HepG2 (cell line): ENCODE measurements around the gene LRRC43. TPM values are rescaled to one million over a fixed set of nuclear protein-coding genes. Genes with fewer than 3 reads are reported as not detected.

ENCODE experiments used
- ATAC-seq: fragments of 200-7000 bp; cut with Tn5 transposase; 3 replicates; pipeline ENCODE4 v1.9.1; 2020; ENCODE audit warnings: mild to moderate bottlenecking, moderate library complexity
- BruUV-seq: library from RNA; stranded (reverse); fragments of 400-500 nt; replicated peaks from 2 replicates; lab custom pipeline; 2021; lab: Mats Ljungman, UMichigan
- CTCF ChIA-PET: fragments of 300-600 bp; formaldehyde crosslinking; extraction: SDS; loops from one replicate; lab custom pipeline; 2021; ENCODE audit warnings: low total read pairs, inconsistent platforms, low intra/inter-chr PET ratio; lab: Yijun Ruan, JAX
- POLR2A ChIA-PET: fragments of 350-600 bp; sonication (Branson Sonifier 250); formaldehyde crosslinking; loops from one replicate; lab custom pipeline; 2020; ENCODE audit warnings: antibody characterized with exemption, inconsistent platforms; lab: Yijun Ruan, JAX
- DNase-seq: peaks from one replicate; pipeline ENCODE4 v3.0.0-alpha.2; 2015; ENCODE audit warnings: low spot score
- FAIRE-seq: peaks from 3 replicates; lab custom pipeline; 2011; peaks lifted over from hg19 to GRCh38; lab: Jason Lieb, UNC
- H2AFZ ChIP-seq: one replicate; pipeline ENCODE4 v1.6.1; 2011; ENCODE audit warnings: low read length, inconsistent platforms
- H3K27ac ChIP-seq: fragments of 300-600 bp; 3 replicates; pipeline ENCODE4 v1.8.0; 2011; ENCODE audit warnings: mixed run types, mild to moderate bottlenecking, mixed read lengths, low read length, inconsistent platforms; ENCODE audit not compliant: insufficient read depth; ENCODE audit errors: extremely low read length
- H3K27me3 ChIP-seq, 2 experiments: fragments of 200-600 bp in 1 of 2; 2 replicates in 1 of 2; 3 replicates in 1 of 2; pipeline versions ENCODE4 v1.6.0 to v1.8.0; 2011; ENCODE audit warnings: low read length in 2 of 2, mild to moderate bottlenecking in 2 of 2, moderate library complexity in 2 of 2, inconsistent platforms in 1 of 2; ENCODE audit not compliant: insufficient read depth in 2 of 2, control insufficient read depth in 1 of 2
- H3K36me3 ChIP-seq, 2 experiments: fragments of 200-600 bp in 1 of 2; replicated peaks in 1 of 2; 2 replicates in 1 of 2; 3 replicates in 1 of 2; pipeline versions ENCODE4 v1.5.1 to v1.8.0; 2011; ENCODE audit warnings: low read length in 2 of 2, inconsistent platforms in 1 of 2; ENCODE audit not compliant: insufficient read depth in 2 of 2, control insufficient read depth in 1 of 2
- H3K4me1 ChIP-seq: 2 replicates; pipeline ENCODE4 v1.5.1; 2012; ENCODE audit warnings: low read length, inconsistent platforms; ENCODE audit not compliant: insufficient read depth
- H3K4me2 ChIP-seq: 2 replicates; pipeline ENCODE4 v1.6.0; 2011; ENCODE audit warnings: low read depth, low read length, inconsistent platforms
- H3K4me3 ChIP-seq, 3 experiments: fragments of 200-600 bp in 1 of 3; sonication (generic), shearing (Covaris generic) in 1 of 3; replicated peaks in 1 of 3; 2 replicates each; pipeline ENCODE4 v1.5.1; 2011 to 2016; ENCODE audit warnings: low read length in 3 of 3, inconsistent platforms in 2 of 3, low read depth in 2 of 3, mild to moderate bottlenecking in 2 of 3, control low read depth in 1 of 3, mixed read lengths in 1 of 3; ENCODE audit not compliant: insufficient read depth in 1 of 3
- H3K79me2 ChIP-seq: one replicate; pipeline ENCODE4 v1.6.1; 2011; ENCODE audit warnings: low read length, inconsistent platforms; ENCODE audit not compliant: insufficient read depth
- H3K9ac ChIP-seq: 2 replicates; pipeline ENCODE4 v1.6.0; 2011; ENCODE audit warnings: mild to moderate bottlenecking, low read depth, low read length, inconsistent platforms; ENCODE audit not compliant: insufficient read depth
- H3K9me3 ChIP-seq: 2 replicates; pipeline ENCODE4 v1.5.1; 2012; ENCODE audit warnings: mild to moderate bottlenecking, low read length
- H4K20me1 ChIP-seq: 2 replicates; pipeline ENCODE4 v1.6.0; 2011; ENCODE audit warnings: inconsistent platforms, mild to moderate bottlenecking, low read length, moderate library complexity; ENCODE audit not compliant: insufficient read depth
- ARHGAP35 ChIP-seq: sonication (generic); formaldehyde crosslinking; IDR thresholded peaks from 2 replicates; pipeline ENCODE4 v1.9.0; 2022; ENCODE audit warnings: mild to moderate bottlenecking, inconsistent platforms, moderate library complexity, missing genetic modification reagents, borderline replicate concordance
- BRD4 ChIP-seq: sonication (generic); formaldehyde crosslinking; IDR thresholded peaks from 2 replicates; pipeline ENCODE4 v1.4.0; 2020; ENCODE audit warnings: missing genetic modification reagents
- DNMT3B ChIP-seq: conservative IDR thresholded peaks from 2 replicates; pipeline ENCODE4 v1.6.1; 2016; ENCODE audit warnings: missing biosample characterization, control low read depth
- FOXO1 ChIP-seq: sonication (generic); formaldehyde crosslinking; IDR thresholded peaks from 2 replicates; pipeline ENCODE4 v1.4.0; 2020; ENCODE audit warnings: missing genetic modification reagents
- GLI4 ChIP-seq: sonication (generic); formaldehyde crosslinking; IDR thresholded peaks from 2 replicates; pipeline ENCODE4 v1.5.1; 2020; ENCODE audit warnings: missing genetic modification reagents, mild to moderate bottlenecking, moderate library complexity, borderline replicate concordance
- GPN1 ChIP-seq: sonication (generic); formaldehyde crosslinking; IDR thresholded peaks from 2 replicates; pipeline ENCODE4 v1.5.1; 2020; ENCODE audit warnings: missing genetic modification reagents, borderline replicate concordance
- MLX ChIP-seq: IDR thresholded peaks from 2 replicates; pipeline ENCODE4 v1.6.1; 2016
- NFE2 ChIP-seq: sonication (generic); formaldehyde crosslinking; IDR thresholded peaks from 2 replicates; pipeline ENCODE4 v1.4.0; 2020; ENCODE audit warnings: missing genetic modification reagents
- POLR2AphosphoS5 ChIP-seq: IDR thresholded peaks from 2 replicates; pipeline ENCODE4 v1.6.1; 2012; ENCODE audit warnings: low read depth, low read length
- ZFP41 ChIP-seq: sonication (generic); formaldehyde crosslinking; IDR thresholded peaks from 2 replicates; pipeline ENCODE4 v1.4.0; 2020; ENCODE audit warnings: mild to moderate bottlenecking, missing genetic modification reagents, borderline replicate concordance
- ZNF124 ChIP-seq: sonication (generic); formaldehyde crosslinking; IDR thresholded peaks from 2 replicates; pipeline ENCODE4 v1.4.0; 2020; ENCODE audit warnings: missing genetic modification reagents
- ZNF530 ChIP-seq: sonication (generic); formaldehyde crosslinking; IDR thresholded peaks from 2 replicates; pipeline ENCODE4 v1.5.0; 2020; ENCODE audit warnings: low read depth, mild to moderate bottlenecking, missing genetic modification reagents
- ZNF770 ChIP-seq: sonication (generic); formaldehyde crosslinking; IDR thresholded peaks from 2 replicates; pipeline ENCODE4 v1.5.0; 2020; ENCODE audit warnings: mild to moderate bottlenecking, missing genetic modification reagents
- WGBS: methylation state at CpG from one replicate; pipeline ENCODE4 v1.1.6; 2017; ENCODE audit warnings: low lambda C conversion rate; 5-methylcytosine and 5-hydroxymethylcytosine counted together
- in situ Hi-C: cut with HindIII; loops from 2 replicates; pipeline ENCODE4 v1.10.0; 2017; ENCODE audit warnings: low pct_unique_long_range_greater_than_20kb; ENCODE audit not compliant: extremely low pct_ligation_motif_present
- intact Hi-C: fragments of 100-400 bp; cut with micrococcal nuclease; formaldehyde crosslinking; loops from one replicate; pipeline ENCODE4 v1.10.0; 2022; ENCODE audit not compliant: unreplicated experiment
- polyA plus RNA-seq, 8 experiments: library from polyadenylated mRNA; depleted of rRNA in 3 of 8; stranded (reverse) in 7 of 8; unstranded in 1 of 8; fragments of >200 nt; fragmentation: Illumina TruSeq in 4 of 8; extraction: Trizol in 4 of 8; gene quantifications; 2 replicates each; pipeline versions ENCODE4 v1.2.1 to v1.2.3, GENCODE V29; 2011 to 2016; ENCODE audit warnings: low read depth in 4 of 8, missing spikeins in 1 of 8, mixed read lengths in 1 of 8; ENCODE audit not compliant: insufficient read depth in 1 of 8
- total RNA-seq, 5 experiments: library from RNA; depleted of rRNA; stranded (reverse); fragments of >200 nt; fragmentation: Illumina TruSeq; extraction: Trizol; gene quantifications; 2 replicates each; pipeline ENCODE4 v1.2.3, GENCODE V29; 2016; ENCODE audit warnings: low read depth in 1 of 5
- TF ChIP-seq, protein P1 (sequence below): sonication (generic); formaldehyde crosslinking; IDR thresholded peaks from 2 replicates; pipeline ENCODE4 v1.8.1; 2023; ENCODE audit warnings: mild to moderate bottlenecking, missing genetic modification reagents
- TF ChIP-seq, protein P2 (sequence below): sonication (generic); formaldehyde crosslinking; IDR thresholded peaks from 2 replicates; pipeline ENCODE4 v1.9.0; 2021; ENCODE audit warnings: missing genetic modification reagents, borderline replicate concordance

The LRRC43 gene
- total and polyA plus RNA-seq, 2 of the 13 experiments (the other 11 are each of a cell fraction or from before 2014, with no cell fraction given), result not detected

DNA sequence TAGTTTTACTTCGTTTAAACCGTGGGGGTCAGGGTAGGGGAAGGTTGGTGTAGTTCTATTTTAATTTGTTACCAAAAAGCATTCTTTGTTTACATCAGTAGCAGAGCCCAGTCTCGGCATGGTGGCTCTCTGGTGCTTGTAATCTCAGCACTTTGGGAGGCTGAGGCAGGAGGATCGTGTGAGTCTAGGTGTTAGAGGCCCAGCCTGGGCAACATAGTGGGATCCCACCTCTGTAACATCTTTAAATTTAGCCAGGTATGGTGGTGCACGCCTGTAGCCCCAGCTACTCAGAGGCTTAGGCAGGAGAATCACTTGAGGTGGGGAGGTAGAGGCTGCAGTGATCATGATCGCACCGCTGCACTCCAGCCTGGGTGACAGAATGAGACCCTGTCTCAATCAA lies 2.2 kb downstream of the LRRC43 start (continued):
- TF ChIP-seq ZNF770 (CRISPR knock-in tag) (peak; percentile 81), ARHGAP35 (CRISPR knock-in tag) (no peak)

DNA sequence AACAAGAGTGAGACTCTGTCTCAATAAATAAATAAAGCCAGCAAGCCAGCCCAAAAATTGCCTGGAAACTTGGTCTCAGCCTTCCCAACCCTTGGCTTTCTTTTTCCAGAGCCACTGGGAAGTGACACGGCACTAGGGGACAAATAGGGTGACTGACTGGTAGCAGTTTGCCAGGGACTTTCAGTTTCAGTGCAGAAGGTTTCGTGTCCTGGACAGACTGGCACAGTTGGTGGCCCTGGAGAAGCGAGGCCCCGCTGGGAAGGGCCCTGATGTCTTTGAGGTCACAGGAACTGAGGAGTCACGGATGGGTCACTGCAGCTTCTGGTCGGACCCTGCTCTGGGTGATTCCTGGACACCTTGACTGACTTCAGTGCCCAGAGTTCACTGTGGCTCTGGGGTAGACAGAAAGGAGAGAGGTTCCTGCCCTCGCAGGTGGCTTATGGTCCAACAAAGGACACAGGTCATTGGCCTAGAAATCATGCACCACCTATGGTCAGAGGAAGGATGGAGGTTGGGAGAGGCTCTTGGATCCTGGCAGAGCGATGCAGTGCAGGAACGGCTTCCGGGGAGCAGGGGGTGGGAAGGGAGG lies 2.7 kb downstream of the LRRC43 start:
- WGBS, result 30% methylated on average over 6 of the region's 10 CpGs
- H3K9me3 ChIP-seq, result no peaks in the 10 kb centered on the region
- peaks cover 8 to 32% of the 10 kb centered on the region in 2 experiments; a peak in 3 of 5 replicates for H3K27me3 ChIP-seq
- ATAC-seq (peak; percentile 16; the same call in 2 of the 3 replicates), FAIRE-seq (no peak), DNase-seq (no peak)
- no peaks in the 10 kb centered on the region for H3K79me2 ChIP-seq
- no peak overlapping the region for H3K9ac ChIP-seq
- ChIA-PET CTCF (no interaction called here), POLR2A (no interaction called here)
- peak overlapping the region in 1 of 3 experiments; percentile 42; a peak in 1 of 6 replicates for H3K4me3 ChIP-seq
- no peak overlapping the region for H2AFZ ChIP-seq
- peak overlapping the region; percentile 55 for H3K4me2 ChIP-seq
- H4K20me1 ChIP-seq, result no peaks in the 10 kb centered on the region
- peaks cover 17% of the 10 kb centered on the region for H3K4me1 ChIP-seq
- BruUV-seq, result no TSS peak
- no peak for TF ChIP-seq ZNF530 (CRISPR knock-in tag)
- TF ChIP-seq BRD4 (CRISPR knock-in tag), result no peak
- no peak for TF ChIP-seq MLX (CRISPR knock-in tag)
- TF ChIP-seq GLI4, result no peak
- TF ChIP-seq, protein P1, sequence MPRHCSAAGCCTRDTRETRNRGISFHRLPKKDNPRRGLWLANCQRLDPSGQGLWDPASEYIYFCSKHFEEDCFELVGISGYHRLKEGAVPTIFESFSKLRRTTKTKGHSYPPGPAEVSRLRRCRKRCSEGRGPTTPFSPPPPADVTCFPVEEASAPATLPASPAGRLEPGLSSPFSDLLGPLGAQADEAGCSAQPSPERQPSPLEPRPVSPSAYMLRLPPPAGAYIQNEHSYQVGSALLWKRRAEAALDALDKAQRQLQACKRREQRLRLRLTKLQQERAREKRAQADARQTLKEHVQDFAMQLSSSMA (CRISPR knock-in tag), result no peak
- no peak for TF ChIP-seq GPN1 (CRISPR knock-in tag)
- TF ChIP-seq, protein P2, sequence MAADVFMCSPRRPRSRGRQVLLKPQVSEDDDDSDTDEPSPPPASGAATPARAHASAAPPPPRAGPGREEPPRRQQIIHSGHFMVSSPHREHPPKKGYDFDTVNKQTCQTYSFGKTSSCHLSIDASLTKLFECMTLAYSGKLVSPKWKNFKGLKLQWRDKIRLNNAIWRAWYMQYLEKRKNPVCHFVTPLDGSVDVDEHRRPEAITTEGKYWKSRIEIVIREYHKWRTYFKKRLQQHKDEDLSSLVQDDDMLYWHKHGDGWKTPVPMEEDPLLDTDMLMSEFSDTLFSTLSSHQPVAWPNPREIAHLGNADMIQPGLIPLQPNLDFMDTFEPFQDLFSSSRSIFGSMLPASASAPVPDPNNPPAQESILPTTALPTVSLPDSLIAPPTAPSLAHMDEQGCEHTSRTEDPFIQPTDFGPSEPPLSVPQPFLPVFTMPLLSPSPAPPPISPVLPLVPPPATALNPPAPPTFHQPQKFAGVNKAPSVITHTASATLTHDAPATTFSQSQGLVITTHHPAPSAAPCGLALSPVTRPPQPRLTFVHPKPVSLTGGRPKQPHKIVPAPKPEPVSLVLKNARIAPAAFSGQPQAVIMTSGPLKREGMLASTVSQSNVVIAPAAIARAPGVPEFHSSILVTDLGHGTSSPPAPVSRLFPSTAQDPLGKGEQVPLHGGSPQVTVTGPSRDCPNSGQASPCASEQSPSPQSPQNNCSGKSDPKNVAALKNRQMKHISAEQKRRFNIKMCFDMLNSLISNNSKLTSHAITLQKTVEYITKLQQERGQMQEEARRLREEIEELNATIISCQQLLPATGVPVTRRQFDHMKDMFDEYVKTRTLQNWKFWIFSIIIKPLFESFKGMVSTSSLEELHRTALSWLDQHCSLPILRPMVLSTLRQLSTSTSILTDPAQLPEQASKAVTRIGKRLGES (CRISPR knock-in tag), result no peak
- TF ChIP-seq NFE2, result no peak
- TF ChIP-seq POLR2AphosphoS5, result no peak
- no peak for TF ChIP-seq ZNF124 (CRISPR knock-in tag)
- TF ChIP-seq DNMT3B (CRISPR knock-in tag), result no peak
- TF ChIP-seq ZFP41 (CRISPR knock-in tag), result no peak
- no peak for TF ChIP-seq FOXO1 (CRISPR knock-in tag)
- intact Hi-C loops, result no loop called here
- no peaks in the 10 kb centered on the region for H3K36me3 ChIP-seq
- no peak overlapping the region for H3K27ac ChIP-seq
- in situ Hi-C loops, result loop anchor here (10.0 kb wide), 1 partner anchor 131 kb away; no protein-coding TSS in a partner anchor
